SK-N-SH treated with all-trans-retinoic acid at 6 μM for 48 hours (cell line): ENCODE measurements around the gene SUSD5.

Experiments
- ATAC-seq: fragments of 200-7000 bp; cut with Tn5 transposase; 3 replicates; pipeline ENCODE4 v1.9.1; 2020; ENCODE audit warnings: mild to moderate bottlenecking, moderate library complexity
- ARNTL ChIP-seq: fragments of 450-650 bp; formaldehyde crosslinking; IDR thresholded peaks from 2 replicates; pipeline ENCODE4 v1.5.0; 2020; ENCODE audit warnings: low read depth, mild to moderate bottlenecking, moderate library complexity, borderline replicate concordance
- BACH2 ChIP-seq: fragments of 250-450 bp; sonication (Bioruptor Pico); IDR thresholded peaks from 2 replicates; pipeline ENCODE4 v1.9.0; 2021; ENCODE audit warnings: mild to moderate bottlenecking, borderline replicate concordance
- CSDC2 ChIP-seq: fragments of 250-450 bp; sonication (Bioruptor Pico); IDR thresholded peaks from 2 replicates; pipeline ENCODE4 v1.5.0; 2020; ENCODE audit warnings: mild to moderate bottlenecking, moderate library complexity
- ESRRG ChIP-seq: fragments of 250-450 bp; sonication (Bioruptor Pico); IDR thresholded peaks from 2 replicates; pipeline ENCODE4 v1.6.1; 2021; ENCODE audit warnings: mild to moderate bottlenecking
- GLIS3 ChIP-seq: fragments of 250-450 bp; sonication (Bioruptor Pico); IDR thresholded peaks from 2 replicates; pipeline ENCODE4 v1.5.0; 2020; ENCODE audit warnings: mild to moderate bottlenecking, moderate library complexity
- ISL1 ChIP-seq: fragments of 250-450 bp; sonication (Bioruptor Pico); IDR thresholded peaks from 2 replicates; pipeline ENCODE4 v2.1.2; 2022; ENCODE audit warnings: mild to moderate bottlenecking, moderate library complexity
- OSR1 ChIP-seq: fragments of 250-450 bp; sonication (Bioruptor Pico); IDR thresholded peaks from 2 replicates; pipeline ENCODE4 v1.8.0; 2022; ENCODE audit warnings: moderate library complexity, mild to moderate bottlenecking, inconsistent platforms
- PPARA ChIP-seq: fragments of 250-450 bp; sonication (Bioruptor Pico); IDR thresholded peaks from 2 replicates; pipeline ENCODE4 v1.5.0; 2020; ENCODE audit warnings: mild to moderate bottlenecking, borderline replicate concordance
- RARB ChIP-seq: fragments of 250-450 bp; sonication (Bioruptor Pico); IDR thresholded peaks from 2 replicates; pipeline ENCODE4 v1.8.0; 2021; ENCODE audit warnings: mild to moderate bottlenecking, moderate library complexity
- SNAI2 ChIP-seq: fragments of 250-450 bp; sonication (Bioruptor Pico); IDR thresholded peaks from 2 replicates; pipeline ENCODE4 v1.5.0; 2020; ENCODE audit warnings: mild to moderate bottlenecking, moderate library complexity
- TCF4 ChIP-seq: fragments of 250-450 bp; sonication (Bioruptor Pico); IDR thresholded peaks from 2 replicates; pipeline ENCODE4 v1.8.0; 2021; ENCODE audit warnings: mild to moderate bottlenecking, moderate library complexity, borderline replicate concordance
- TOX ChIP-seq: fragments of 250-450 bp; sonication (Bioruptor Pico); IDR thresholded peaks from 2 replicates; pipeline ENCODE4 v1.8.0; 2021; ENCODE audit warnings: mild to moderate bottlenecking, moderate library complexity, borderline replicate concordance
- ZFP3 ChIP-seq: fragments of 250-450 bp; sonication (Bioruptor Pico); IDR thresholded peaks from 2 replicates; pipeline ENCODE4 v1.5.0; 2020; ENCODE audit warnings: mild to moderate bottlenecking, moderate library complexity
- ZFP30 ChIP-seq: fragments of 450-650 bp; formaldehyde crosslinking; IDR thresholded peaks from 2 replicates; pipeline ENCODE4 v1.5.0; 2022; ENCODE audit warnings: mild to moderate bottlenecking, moderate library complexity
- ZNF565 ChIP-seq: fragments of 450-650 bp; formaldehyde crosslinking; conservative IDR thresholded peaks from 2 replicates; pipeline ENCODE4 v1.5.0; 2020; ENCODE audit warnings: low read depth, mild to moderate bottlenecking, moderate library complexity
- ZNF70 ChIP-seq: fragments of 450-650 bp; formaldehyde crosslinking; IDR thresholded peaks from 2 replicates; pipeline ENCODE4 v1.5.0; 2020; ENCODE audit warnings: mild to moderate bottlenecking, moderate library complexity
- ZNF8 ChIP-seq: fragments of 450-650 bp; formaldehyde crosslinking; IDR thresholded peaks from 2 replicates; pipeline ENCODE4 v1.5.0; 2020; ENCODE audit warnings: mild to moderate bottlenecking, moderate library complexity
- TF ChIP-seq, protein P1 (sequence below): fragments of 250-450 bp; sonication (Bioruptor Pico); IDR thresholded peaks from 2 replicates; pipeline ENCODE4 v1.5.0; 2020; ENCODE audit warnings: mild to moderate bottlenecking, moderate library complexity
- TF ChIP-seq, protein P2 (sequence below): fragments of 250-450 bp; sonication (Bioruptor Pico); IDR thresholded peaks from 2 replicates; pipeline ENCODE4 v1.5.1; 2020; ENCODE audit warnings: low read depth, mild to moderate bottlenecking, moderate library complexity
- TF ChIP-seq, protein P3 (sequence below): fragments of 250-450 bp; sonication (Bioruptor Pico); IDR thresholded peaks from 2 replicates; pipeline ENCODE4 v1.8.0; 2020; ENCODE audit warnings: mild to moderate bottlenecking, moderate library complexity, borderline replicate concordance
- TF ChIP-seq, protein P4 (sequence below): fragments of 250-450 bp; sonication (Bioruptor Pico); IDR thresholded peaks from 2 replicates; pipeline ENCODE4 v1.8.0; 2021; ENCODE audit warnings: low read depth, mild to moderate bottlenecking, moderate library complexity, borderline replicate concordance

The SUSD5 gene

DNA sequence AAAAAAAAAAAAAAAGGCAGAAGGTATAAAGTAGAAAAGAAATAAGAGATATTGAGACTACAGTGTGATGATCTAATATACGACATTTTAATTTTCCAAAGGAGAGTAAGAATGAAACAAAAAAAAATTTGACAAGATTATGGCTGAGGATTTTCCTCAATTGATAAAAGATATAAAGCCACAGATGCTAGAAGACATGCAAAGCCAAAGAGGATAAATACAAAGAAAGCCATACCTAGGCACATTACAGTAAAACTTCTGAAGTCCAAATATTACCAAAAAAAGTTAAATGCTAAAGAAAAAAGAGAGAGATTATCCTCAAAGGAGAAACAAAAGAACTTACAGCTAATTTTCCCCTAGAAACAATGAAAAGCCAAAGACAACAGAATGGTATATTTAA, 20.3 kb upstream of the SUSD5 start:
- ATAC-seq: no peak
- TF ChIP-seq, protein P1, sequence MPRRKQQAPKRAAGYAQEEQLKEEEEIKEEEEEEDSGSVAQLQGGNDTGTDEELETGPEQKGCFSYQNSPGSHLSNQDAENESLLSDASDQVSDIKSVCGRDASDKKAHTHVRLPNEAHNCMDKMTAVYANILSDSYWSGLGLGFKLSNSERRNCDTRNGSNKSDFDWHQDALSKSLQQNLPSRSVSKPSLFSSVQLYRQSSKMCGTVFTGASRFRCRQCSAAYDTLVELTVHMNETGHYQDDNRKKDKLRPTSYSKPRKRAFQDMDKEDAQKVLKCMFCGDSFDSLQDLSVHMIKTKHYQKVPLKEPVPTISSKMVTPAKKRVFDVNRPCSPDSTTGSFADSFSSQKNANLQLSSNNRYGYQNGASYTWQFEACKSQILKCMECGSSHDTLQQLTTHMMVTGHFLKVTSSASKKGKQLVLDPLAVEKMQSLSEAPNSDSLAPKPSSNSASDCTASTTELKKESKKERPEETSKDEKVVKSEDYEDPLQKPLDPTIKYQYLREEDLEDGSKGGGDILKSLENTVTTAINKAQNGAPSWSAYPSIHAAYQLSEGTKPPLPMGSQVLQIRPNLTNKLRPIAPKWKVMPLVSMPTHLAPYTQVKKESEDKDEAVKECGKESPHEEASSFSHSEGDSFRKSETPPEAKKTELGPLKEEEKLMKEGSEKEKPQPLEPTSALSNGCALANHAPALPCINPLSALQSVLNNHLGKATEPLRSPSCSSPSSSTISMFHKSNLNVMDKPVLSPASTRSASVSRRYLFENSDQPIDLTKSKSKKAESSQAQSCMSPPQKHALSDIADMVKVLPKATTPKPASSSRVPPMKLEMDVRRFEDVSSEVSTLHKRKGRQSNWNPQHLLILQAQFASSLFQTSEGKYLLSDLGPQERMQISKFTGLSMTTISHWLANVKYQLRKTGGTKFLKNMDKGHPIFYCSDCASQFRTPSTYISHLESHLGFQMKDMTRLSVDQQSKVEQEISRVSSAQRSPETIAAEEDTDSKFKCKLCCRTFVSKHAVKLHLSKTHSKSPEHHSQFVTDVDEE (CRISPR knock-in tag): no peak
- no peak for TF ChIP-seq BACH2 (CRISPR knock-in tag)
- TF ChIP-seq, all 23 proteins: peak for 0

DNA sequence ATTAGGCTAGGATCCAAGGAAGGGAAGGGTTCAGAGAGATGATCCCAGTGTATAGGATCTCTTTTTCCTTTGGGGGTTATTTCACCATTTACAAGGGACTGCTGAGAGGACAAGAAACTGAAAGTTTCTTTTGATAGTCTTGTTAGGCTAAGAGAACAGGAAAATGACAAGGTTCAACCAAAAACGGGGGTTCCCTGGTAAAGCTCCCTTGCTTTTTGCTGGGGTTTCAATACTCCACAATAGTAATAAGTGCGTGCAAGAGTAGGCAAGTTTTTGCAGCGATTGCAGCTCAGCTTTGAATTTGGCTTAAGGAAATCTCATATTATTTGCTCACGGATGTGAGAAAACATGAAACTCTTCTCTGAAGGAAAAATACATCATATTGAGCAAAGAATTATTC, 18.8 kb upstream of the SUSD5 start:
- ATAC-seq: no peak
- TF ChIP-seq, protein P2, sequence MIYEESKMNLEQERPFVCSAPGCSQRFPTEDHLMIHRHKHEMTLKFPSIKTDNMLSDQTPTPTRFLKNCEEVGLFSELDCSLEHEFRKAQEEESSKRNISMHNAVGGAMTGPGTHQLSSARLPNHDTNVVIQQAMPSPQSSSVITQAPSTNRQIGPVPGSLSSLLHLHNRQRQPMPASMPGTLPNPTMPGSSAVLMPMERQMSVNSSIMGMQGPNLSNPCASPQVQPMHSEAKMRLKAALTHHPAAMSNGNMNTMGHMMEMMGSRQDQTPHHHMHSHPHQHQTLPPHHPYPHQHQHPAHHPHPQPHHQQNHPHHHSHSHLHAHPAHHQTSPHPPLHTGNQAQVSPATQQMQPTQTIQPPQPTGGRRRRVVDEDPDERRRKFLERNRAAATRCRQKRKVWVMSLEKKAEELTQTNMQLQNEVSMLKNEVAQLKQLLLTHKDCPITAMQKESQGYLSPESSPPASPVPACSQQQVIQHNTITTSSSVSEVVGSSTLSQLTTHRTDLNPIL (CRISPR knock-in tag): no peak
- no peak for TF ChIP-seq PPARA
- no peak for TF ChIP-seq SNAI2 (CRISPR knock-in tag)
- TF ChIP-seq BACH2 (CRISPR knock-in tag): no peak
- TF ChIP-seq TOX (CRISPR knock-in tag): no peak
- TF ChIP-seq OSR1 (CRISPR knock-in tag): no peak
- TF ChIP-seq, protein P1 (CRISPR knock-in tag): no peak
- TF ChIP-seq ZFP3 (CRISPR knock-in tag): no peak
- TF ChIP-seq CSDC2 (CRISPR knock-in tag): no peak
- TF ChIP-seq ISL1: no peak
- TF ChIP-seq, protein P3, sequence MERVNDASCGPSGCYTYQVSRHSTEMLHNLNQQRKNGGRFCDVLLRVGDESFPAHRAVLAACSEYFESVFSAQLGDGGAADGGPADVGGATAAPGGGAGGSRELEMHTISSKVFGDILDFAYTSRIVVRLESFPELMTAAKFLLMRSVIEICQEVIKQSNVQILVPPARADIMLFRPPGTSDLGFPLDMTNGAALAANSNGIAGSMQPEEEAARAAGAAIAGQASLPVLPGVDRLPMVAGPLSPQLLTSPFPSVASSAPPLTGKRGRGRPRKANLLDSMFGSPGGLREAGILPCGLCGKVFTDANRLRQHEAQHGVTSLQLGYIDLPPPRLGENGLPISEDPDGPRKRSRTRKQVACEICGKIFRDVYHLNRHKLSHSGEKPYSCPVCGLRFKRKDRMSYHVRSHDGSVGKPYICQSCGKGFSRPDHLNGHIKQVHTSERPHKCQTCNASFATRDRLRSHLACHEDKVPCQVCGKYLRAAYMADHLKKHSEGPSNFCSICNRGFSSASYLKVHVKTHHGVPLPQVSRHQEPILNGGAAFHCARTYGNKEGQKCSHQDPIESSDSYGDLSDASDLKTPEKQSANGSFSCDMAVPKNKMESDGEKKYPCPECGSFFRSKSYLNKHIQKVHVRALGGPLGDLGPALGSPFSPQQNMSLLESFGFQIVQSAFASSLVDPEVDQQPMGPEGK (CRISPR knock-in tag): no peak
- no peak for TF ChIP-seq RARB (CRISPR knock-in tag)
- no peak for TF ChIP-seq ZNF8
- no peak for TF ChIP-seq ZNF70 (CRISPR knock-in tag)
- TF ChIP-seq, all 23 proteins: peak for 0

DNA sequence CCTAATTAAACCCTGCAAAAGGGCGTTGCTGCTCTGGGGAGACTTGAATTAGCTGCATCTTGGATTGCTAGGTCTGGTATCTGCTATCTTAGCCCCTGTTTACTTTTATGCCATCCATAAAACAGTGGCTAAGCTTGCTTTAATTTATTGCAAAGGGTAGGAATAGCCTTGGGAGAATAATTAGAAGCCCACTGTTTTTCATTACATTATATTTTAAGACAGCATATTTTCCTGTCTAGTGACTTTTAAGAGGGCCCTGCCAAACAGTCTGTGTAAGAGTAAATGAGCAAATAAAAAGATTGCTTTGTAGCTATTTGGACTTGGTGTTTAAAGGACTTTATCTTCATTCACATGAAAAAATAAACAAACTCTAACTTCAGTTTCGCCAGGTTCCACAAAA, 17.4 kb upstream of the SUSD5 start:
- no peak for ATAC-seq
- TF ChIP-seq TOX (CRISPR knock-in tag): no peak
- TF ChIP-seq, protein P4, sequence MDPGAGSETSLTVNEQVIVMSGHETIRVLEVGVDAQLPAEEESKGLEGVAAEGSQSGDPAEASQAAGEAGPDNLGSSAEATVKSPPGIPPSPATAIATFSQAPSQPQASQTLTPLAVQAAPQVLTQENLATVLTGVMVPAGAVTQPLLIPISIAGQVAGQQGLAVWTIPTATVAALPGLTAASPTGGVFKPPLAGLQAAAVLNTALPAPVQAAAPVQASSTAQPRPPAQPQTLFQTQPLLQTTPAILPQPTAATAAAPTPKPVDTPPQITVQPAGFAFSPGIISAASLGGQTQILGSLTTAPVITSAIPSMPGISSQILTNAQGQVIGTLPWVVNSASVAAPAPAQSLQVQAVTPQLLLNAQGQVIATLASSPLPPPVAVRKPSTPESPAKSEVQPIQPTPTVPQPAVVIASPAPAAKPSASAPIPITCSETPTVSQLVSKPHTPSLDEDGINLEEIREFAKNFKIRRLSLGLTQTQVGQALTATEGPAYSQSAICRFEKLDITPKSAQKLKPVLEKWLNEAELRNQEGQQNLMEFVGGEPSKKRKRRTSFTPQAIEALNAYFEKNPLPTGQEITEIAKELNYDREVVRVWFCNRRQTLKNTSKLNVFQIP (CRISPR knock-in tag): no peak
- no peak for TF ChIP-seq ESRRG
- TF ChIP-seq TCF4 (CRISPR knock-in tag): no peak
- no peak for TF ChIP-seq ZFP3 (CRISPR knock-in tag)
- TF ChIP-seq SNAI2 (CRISPR knock-in tag): no peak
- TF ChIP-seq, protein P1 (CRISPR knock-in tag): no peak
- no peak for TF ChIP-seq OSR1 (CRISPR knock-in tag)
- no peak for TF ChIP-seq ZNF565 (CRISPR knock-in tag)
- TF ChIP-seq ZNF8: no peak
- TF ChIP-seq, protein P3 (CRISPR knock-in tag): no peak
- no peak for TF ChIP-seq ARNTL (CRISPR knock-in tag)
- no peak for TF ChIP-seq ZFP30
- TF ChIP-seq GLIS3 (CRISPR knock-in tag): no peak
- no peak for TF ChIP-seq CSDC2 (CRISPR knock-in tag)
- no peak for TF ChIP-seq ISL1
